Measurements from ENCODE around the gene SRD5A1.

SRD5A1 gene
- long read RNA-seq, full-length matches to known transcripts = 34 of 51 reads
- long read RNA-seq, partial matches to known transcripts = 0 of 51 reads
- long read RNA-seq, other reads (novel, unspliced or antisense) = 17 of 51 reads

- H3K27me3 ChIP-seq (ENCODE audit: insufficient read depth, poor library complexity, severe bottlenecking) = no peaks in the 10 kb centered on the region
- H3K4me3 ChIP-seq (replicated peaks; ENCODE audit: insufficient read depth, low read length) = peak within 1 kb of the TSS; percentile 60
- DNase-seq (ENCODE audit: low read depth in 1 of 2, low spot score in 1 of 2) = peak; percentile 82 to 89
- TF ChIP-seq POLR2AphosphoS5 (IDR thresholded peaks at IDR 0.05; ENCODE audit: low read depth) (peak; percentile 87; the same call in 1 of the 2 replicates), CTCF (IDR thresholded peaks at IDR 0.05; ENCODE audit: insufficient read depth, low read length) (no peak), SPI1 (IDR thresholded peaks at IDR 0.05; ENCODE audit: borderline replicate concordance, low read depth) (no peak), GABPA (IDR thresholded peaks at IDR 0.05; ENCODE audit: low read depth) (peak; percentile 59)
- peak within 1 kb of the TSS; percentile 99 for H3K27ac ChIP-seq (replicated peaks)
These were observed at the start of gene SRD5A1, which contains the start of gene NSUN2 for GRCh38 chr5:6632888-6633468. Gene SRD5A1, plus strand, starts transcription at chr5:6633440. Its CDS starts 137 bp downstream, at chr5:6633577. Gene NSUN2, minus strand, starts transcription at chr5:6633044. Its CDS starts 65 bp downstream, at chr5:6632979.

- TF ChIP-seq POLR2AphosphoS5 (IDR thresholded peaks at IDR 0.05; ENCODE audit: low read depth) = no peak
- no peak for TF ChIP-seq GABPA (IDR thresholded peaks at IDR 0.05; ENCODE audit: low read depth)
- TF ChIP-seq REST (IDR thresholded peaks at IDR 0.05; ENCODE audit: insufficient replicate concordance, low read depth) = no peak
- TF ChIP-seq CTCF (IDR thresholded peaks at IDR 0.05; ENCODE audit: insufficient read depth, low read length) = no peak
- no peak for TF ChIP-seq SPI1 (IDR thresholded peaks at IDR 0.05; ENCODE audit: borderline replicate concordance, low read depth)
- Histone ChIP-seq H3K4me3 (replicated peaks; ENCODE audit: insufficient read depth, low read length) (no peak overlapping the region), H3K27ac (replicated peaks) (no peak overlapping the region), H3K27me3 (ENCODE audit: insufficient read depth, poor library complexity, severe bottlenecking) (peaks cover 42% of the 10 kb centered on the region)
- no peak for DNase-seq (ENCODE audit: low read depth in 1 of 2, low spot score in 1 of 2)
These were observed 49.1 kb upstream of the SRD5A1 start for GRCh38 chr5:6584101-6584645.

- no peak for DNase-seq (ENCODE audit: low read depth in 1 of 2, low spot score in 1 of 2)
- Histone ChIP-seq H3K4me3 (replicated peaks; ENCODE audit: insufficient read depth, low read length) (no peak overlapping the region), H3K27me3 (ENCODE audit: insufficient read depth, poor library complexity, severe bottlenecking) (peaks cover 42% of the 10 kb centered on the region), H3K27ac (replicated peaks) (no peak overlapping the region)
- TF ChIP-seq REST (IDR thresholded peaks at IDR 0.05; ENCODE audit: insufficient replicate concordance, low read depth) (no peak), GABPA (IDR thresholded peaks at IDR 0.05; ENCODE audit: low read depth) (no peak), SPI1 (IDR thresholded peaks at IDR 0.05; ENCODE audit: borderline replicate concordance, low read depth) (no peak), CTCF (IDR thresholded peaks at IDR 0.05; ENCODE audit: insufficient read depth, low read length) (no peak), POLR2AphosphoS5 (IDR thresholded peaks at IDR 0.05; ENCODE audit: low read depth) (no peak)
These were observed 48.5 kb upstream of the SRD5A1 start for GRCh38 chr5:6584727-6585126.

Data from HL-60 (cell line).